Measurements from ENCODE around the gene RORB. TPM values are rescaled to one million over a fixed set of nuclear protein-coding genes. Genes with fewer than 3 reads are reported as not detected.

Gene RORB
- under 0.01 and 0.72 TPM in 2 replicates for total RNA-seq

GRCh38 chr9:74496819-74497747 lies at the start of gene RORB:
RORB (plus strand) TSS chr9:74497335; CDS start chr9:74497977, 642 bp downstream.

